ENCODE results near the gene RPL18A.

DNA sequence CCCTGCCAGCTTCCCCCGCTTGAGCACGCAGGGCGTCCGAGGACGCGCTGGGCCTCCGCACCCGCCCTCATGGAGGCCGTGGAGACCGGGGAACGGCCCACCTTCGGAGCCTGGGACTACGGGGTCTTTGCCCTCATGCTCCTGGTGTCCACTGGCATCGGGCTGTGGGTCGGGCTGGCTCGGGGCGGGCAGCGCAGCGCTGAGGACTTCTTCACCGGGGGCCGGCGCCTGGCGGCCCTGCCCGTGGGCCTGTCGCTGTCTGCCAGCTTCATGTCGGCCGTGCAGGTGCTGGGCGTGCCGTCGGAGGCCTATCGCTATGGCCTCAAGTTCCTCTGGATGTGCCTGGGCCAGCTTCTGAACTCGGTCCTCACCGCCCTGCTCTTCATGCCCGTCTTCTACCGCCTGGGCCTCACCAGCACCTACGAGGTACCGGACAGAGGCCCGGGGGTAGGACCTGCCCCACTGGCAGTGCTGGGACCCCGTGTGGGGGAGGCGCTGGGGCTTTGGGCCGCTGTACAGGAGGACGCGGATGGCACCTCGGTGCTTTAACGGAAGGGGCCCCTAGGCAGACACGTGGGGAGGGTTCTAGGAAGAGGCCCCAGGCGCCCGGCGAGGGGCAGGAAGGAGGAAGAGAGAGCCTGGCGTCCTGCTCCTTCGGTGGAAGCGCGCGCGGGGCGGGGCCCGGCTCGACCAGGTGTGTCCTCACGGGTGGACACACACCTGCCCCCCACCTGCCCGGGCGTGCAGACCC, 12.7 kb downstream of the RPL18A start:
- no peak for TF ChIP-seq EZH2phosphoT487 (IDR thresholded peaks at IDR 0.05; ENCODE audit: borderline replicate concordance, low read depth, low read length)
- TF ChIP-seq, protein P1, sequence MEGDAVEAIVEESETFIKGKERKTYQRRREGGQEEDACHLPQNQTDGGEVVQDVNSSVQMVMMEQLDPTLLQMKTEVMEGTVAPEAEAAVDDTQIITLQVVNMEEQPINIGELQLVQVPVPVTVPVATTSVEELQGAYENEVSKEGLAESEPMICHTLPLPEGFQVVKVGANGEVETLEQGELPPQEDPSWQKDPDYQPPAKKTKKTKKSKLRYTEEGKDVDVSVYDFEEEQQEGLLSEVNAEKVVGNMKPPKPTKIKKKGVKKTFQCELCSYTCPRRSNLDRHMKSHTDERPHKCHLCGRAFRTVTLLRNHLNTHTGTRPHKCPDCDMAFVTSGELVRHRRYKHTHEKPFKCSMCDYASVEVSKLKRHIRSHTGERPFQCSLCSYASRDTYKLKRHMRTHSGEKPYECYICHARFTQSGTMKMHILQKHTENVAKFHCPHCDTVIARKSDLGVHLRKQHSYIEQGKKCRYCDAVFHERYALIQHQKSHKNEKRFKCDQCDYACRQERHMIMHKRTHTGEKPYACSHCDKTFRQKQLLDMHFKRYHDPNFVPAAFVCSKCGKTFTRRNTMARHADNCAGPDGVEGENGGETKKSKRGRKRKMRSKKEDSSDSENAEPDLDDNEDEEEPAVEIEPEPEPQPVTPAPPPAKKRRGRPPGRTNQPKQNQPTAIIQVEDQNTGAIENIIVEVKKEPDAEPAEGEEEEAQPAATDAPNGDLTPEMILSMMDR (conservative IDR thresholded peaks at IDR 0.05; ENCODE audit: low read length), result no peak

All from OCI-LY7 (cell line).